Liver (tissue), 9 donors: ENCODE measurements around the gene GALNT1. TPM values are rescaled to one million over a fixed set of nuclear protein-coding genes. Genes with fewer than 3 reads are reported as not detected.

ENCODE experiments used
- DNase-seq: peaks from one replicate; pipeline ENCODE4 v3.0.0-alpha.2; 2017; ENCODE audit warnings: low spot score
- H3K27ac ChIP-seq, 2 donors: one replicate each; pipeline ENCODE4 v1.7.0; 2013; ENCODE audit warnings: inconsistent platforms in 2 of 2, low read length in 2 of 2, control low read depth in 1 of 2, low read depth in 1 of 2, mild to moderate bottlenecking in 1 of 2
- H3K27me3 ChIP-seq, 4 donors: one replicate each; pipeline versions ENCODE4 v1.6.1 to v1.7.0; 2013; ENCODE audit warnings: low read length in 3 of 4, inconsistent platforms in 1 of 4, mild to moderate bottlenecking in 1 of 4, moderate library complexity in 1 of 4; ENCODE audit not compliant: control insufficient read depth in 4 of 4, insufficient read depth in 4 of 4
- H3K36me3 ChIP-seq, 4 donors: one replicate each; pipeline versions ENCODE4 v1.6.1 to v1.7.0; 2013; ENCODE audit warnings: low read length in 3 of 4, mild to moderate bottlenecking in 3 of 4, low read depth in 1 of 4, moderate library complexity in 1 of 4; ENCODE audit not compliant: control insufficient read depth in 4 of 4, insufficient read depth in 3 of 4
- H3K4me1 ChIP-seq, 4 donors: one replicate each; pipeline versions ENCODE4 v1.6.1 to v1.7.0; 2013; ENCODE audit warnings: low read length in 3 of 4, mild to moderate bottlenecking in 3 of 4, moderate library complexity in 1 of 4; ENCODE audit not compliant: control insufficient read depth in 4 of 4, insufficient read depth in 4 of 4
- H3K4me3 ChIP-seq, 3 donors: one replicate each; pipeline versions ENCODE4 v1.6.1 to v1.7.0; 2013; ENCODE audit warnings: low read length in 3 of 3, control low read depth in 1 of 3, low read depth in 1 of 3, mild to moderate bottlenecking in 1 of 3
- H3K9ac ChIP-seq, 2 donors: one replicate each; pipeline ENCODE4 v1.7.0; 2013; ENCODE audit warnings: low read length in 2 of 2, mild to moderate bottlenecking in 2 of 2, moderate library complexity in 2 of 2, control low read depth in 1 of 2, low read depth in 1 of 2
- H3K9me3 ChIP-seq, 4 donors: one replicate each; pipeline versions ENCODE4 v1.6.1 to v1.7.0; 2013; ENCODE audit warnings: low read length in 3 of 4; ENCODE audit not compliant: control insufficient read depth in 4 of 4
- ATF3 ChIP-seq: IDR thresholded peaks from 2 replicates; pipeline ENCODE4 v1.6.1; 2016; ENCODE audit warnings: antibody characterized with exemption
- EGR1 ChIP-seq, 2 donors: IDR thresholded peaks; 2 replicates each; pipeline ENCODE4 v1.6.1; 2016 to 2018; ENCODE audit warnings: antibody characterized with exemption in 2 of 2, low read depth in 2 of 2
- FOXA1 ChIP-seq: IDR thresholded peaks from 2 replicates; pipeline ENCODE4 v1.6.1; 2016; ENCODE audit warnings: antibody characterized with exemption
- FOXA2 ChIP-seq: IDR thresholded peaks from 2 replicates; pipeline ENCODE4 v1.6.1; 2016; ENCODE audit warnings: antibody characterized with exemption
- GABPA ChIP-seq, 2 donors: IDR thresholded peaks in 1 of 2; conservative IDR thresholded peaks in 1 of 2; 2 replicates each; pipeline ENCODE4 v1.6.1; 2016; ENCODE audit warnings: antibody characterized with exemption in 2 of 2, mild to moderate bottlenecking in 1 of 2, moderate library complexity in 1 of 2
- HNF4A ChIP-seq, 2 donors: conservative IDR thresholded peaks; 2 replicates each; pipeline ENCODE4 v1.6.1; 2016; ENCODE audit warnings: antibody characterized with exemption in 2 of 2, mild to moderate bottlenecking in 2 of 2
- HNF4G ChIP-seq: IDR thresholded peaks from 2 replicates; pipeline ENCODE4 v1.6.1; 2016; ENCODE audit warnings: antibody characterized with exemption
- JUND ChIP-seq, 2 donors: IDR thresholded peaks; 2 replicates each; pipeline ENCODE4 v1.6.1; 2016; ENCODE audit warnings: antibody characterized with exemption in 2 of 2
- MAX ChIP-seq: IDR thresholded peaks from 2 replicates; pipeline ENCODE4 v1.6.1; 2016; ENCODE audit warnings: antibody characterized with exemption
- NR2F2 ChIP-seq: IDR thresholded peaks from 2 replicates; pipeline ENCODE4 v1.6.1; 2016; ENCODE audit warnings: antibody characterized with exemption
- RAD21 ChIP-seq, 2 donors: IDR thresholded peaks; 2 replicates each; pipeline ENCODE4 v1.6.1; 2016; ENCODE audit warnings: antibody characterized with exemption in 2 of 2, mild to moderate bottlenecking in 2 of 2
- REST ChIP-seq: IDR thresholded peaks from 2 replicates; pipeline ENCODE4 v1.6.1; 2016; ENCODE audit warnings: antibody characterized with exemption, mild to moderate bottlenecking
- RXRA ChIP-seq, 2 donors: IDR thresholded peaks; 2 replicates each; pipeline ENCODE4 v1.6.1; 2017 to 2018; ENCODE audit warnings: antibody characterized with exemption in 2 of 2, mild to moderate bottlenecking in 1 of 2
- SP1 ChIP-seq: IDR thresholded peaks from 2 replicates; pipeline ENCODE4 v1.6.1; 2018; ENCODE audit warnings: antibody characterized with exemption, mild to moderate bottlenecking
- TAF1 ChIP-seq: conservative IDR thresholded peaks from 2 replicates; pipeline ENCODE4 v1.6.1; 2016; ENCODE audit warnings: antibody characterized with exemption, mild to moderate bottlenecking
- YY1 ChIP-seq: IDR thresholded peaks from 2 replicates; pipeline ENCODE4 v1.6.1; 2016; ENCODE audit warnings: antibody characterized with exemption, mild to moderate bottlenecking
- ZBTB33 ChIP-seq: IDR thresholded peaks from 2 replicates; pipeline ENCODE4 v1.6.1; 2016; ENCODE audit warnings: antibody characterized with exemption
- WGBS: extraction: QIAGEN DNeasy Blood & Tissue Kit; methylation state at CpG from one replicate; pipeline ENCODE4 v1.1.7; 2013; 5-methylcytosine and 5-hydroxymethylcytosine counted together
- polyA plus RNA-seq, 2 donors: library from polyadenylated mRNA; stranded (reverse) in 1 of 2; unstranded in 1 of 2; fragments of 200-250 nt in 1 of 2; fragments of >200 nt in 1 of 2; fragmentation: Nextera tagmentation in 1 of 2; extraction: Ambion mirVana in 1 of 2; gene quantifications; one replicate each; pipeline versions ENCODE4 v1.2.1 to v1.2.3, GENCODE V29; 2013 to 2015
- total RNA-seq, 2 donors: library from RNA; depleted of rRNA; stranded (reverse); fragments of >200 nt; gene quantifications; one replicate each; pipeline ENCODE4 v1.2.3, GENCODE V29; 2014
- TF ChIP-seq, protein P1 (sequence below): fragments of 150-350 bp; IDR thresholded peaks from 2 replicates; pipeline ENCODE4 v1.5.1; 2017; ENCODE audit warnings: improper control_type of control experiment, low read depth, low read length; ENCODE audit not compliant: missing input control
- donor health status: healthy.
- donor health status: healthy.
- donor health status: healthy.
- donor health status: healthy.
- donor health status: healthy.

Gene GALNT1
- total and polyA plus RNA-seq, 4 donors, result 13.9 to 42.2 (median 26.5) TPM

GRCh38 chr18:35695803-35696202 lies 114.3 kb downstream of the GALNT1 start:
- 82% methylated on average over 8 of the region's 8 CpGs for WGBS
- no peaks in the 10 kb centered on the region for H3K4me1 ChIP-seq
- no peak overlapping the region for H3K27ac ChIP-seq
- no peaks in the 10 kb centered on the region for H3K27me3 ChIP-seq
- no peaks in the 10 kb centered on the region for H3K9me3 ChIP-seq
- DNase-seq, result no peak
- H3K36me3 ChIP-seq, result peaks cover under 1 to 6% (median 3%) of the 10 kb centered on the region in 4 donors
- H3K9ac ChIP-seq, result no peak overlapping the region
- TF ChIP-seq NR2F2, result no peak
- no peak for TF ChIP-seq REST
- TF ChIP-seq RXRA (IDR thresholded peaks at IDR 0.05), result no peak
- no peak for TF ChIP-seq EGR1 (IDR thresholded peaks at IDR 0.05; ENCODE audit: low read depth in 2 of 2)
- TF ChIP-seq RAD21 (IDR thresholded peaks at IDR 0.05), result no peak
- no peak for TF ChIP-seq SP1
- no peak for TF ChIP-seq ZBTB33
- no peak for TF ChIP-seq ATF3
- TF ChIP-seq FOXA1, result no peak
- TF ChIP-seq MAX, result no peak
- no peak for TF ChIP-seq HNF4A (conservative IDR thresholded peaks at IDR 0.05)
- no peak for TF ChIP-seq YY1
- TF ChIP-seq FOXA2, result no peak
- TF ChIP-seq HNF4G, result no peak
- TF ChIP-seq JUND (IDR thresholded peaks at IDR 0.05), result no peak
- no peak overlapping the region for H3K4me3 ChIP-seq

DNA sequence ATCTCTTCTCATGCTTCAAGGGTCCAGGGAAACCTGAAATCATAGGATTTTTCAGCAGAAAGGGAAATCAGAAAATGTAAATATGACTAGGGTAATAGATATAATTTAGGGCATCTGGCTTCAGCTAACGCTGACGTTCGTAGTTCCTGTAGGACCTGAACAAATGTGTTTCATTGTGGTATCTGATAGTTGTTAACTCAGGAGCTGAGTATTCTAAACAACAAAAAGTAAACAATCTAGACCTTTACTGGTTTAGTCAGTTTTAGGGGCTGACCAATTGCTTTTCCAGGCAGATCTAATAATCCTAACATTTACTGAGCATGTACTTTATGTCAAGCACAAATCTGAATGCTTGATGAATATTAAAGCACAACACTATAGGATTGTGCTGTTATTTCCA lies 114.8 kb downstream of the GALNT1 start:
- Histone ChIP-seq H3K4me3 (no peak overlapping the region), H3K36me3 (peaks cover 0 to 5% (median 2%) of the 10 kb centered on the region in 4 donors), H3K27me3 (no peaks in the 10 kb centered on the region), H3K4me1 (no peaks in the 10 kb centered on the region), H3K9ac (no peak overlapping the region), H3K9me3 (no peaks in the 10 kb centered on the region), H3K27ac (no peak overlapping the region)
- no peak for TF ChIP-seq FOXA2
- TF ChIP-seq EGR1 (IDR thresholded peaks at IDR 0.05; ENCODE audit: low read depth in 2 of 2), result no peak
- no peak for TF ChIP-seq MAX
- TF ChIP-seq RXRA (IDR thresholded peaks at IDR 0.05), result no peak
- no peak for TF ChIP-seq SP1
- TF ChIP-seq NR2F2, result no peak
- TF ChIP-seq TAF1, result no peak
- TF ChIP-seq YY1, result no peak
- no peak for TF ChIP-seq FOXA1
- no peak for TF ChIP-seq ZBTB33
- TF ChIP-seq HNF4G, result no peak
- TF ChIP-seq, protein P1, sequence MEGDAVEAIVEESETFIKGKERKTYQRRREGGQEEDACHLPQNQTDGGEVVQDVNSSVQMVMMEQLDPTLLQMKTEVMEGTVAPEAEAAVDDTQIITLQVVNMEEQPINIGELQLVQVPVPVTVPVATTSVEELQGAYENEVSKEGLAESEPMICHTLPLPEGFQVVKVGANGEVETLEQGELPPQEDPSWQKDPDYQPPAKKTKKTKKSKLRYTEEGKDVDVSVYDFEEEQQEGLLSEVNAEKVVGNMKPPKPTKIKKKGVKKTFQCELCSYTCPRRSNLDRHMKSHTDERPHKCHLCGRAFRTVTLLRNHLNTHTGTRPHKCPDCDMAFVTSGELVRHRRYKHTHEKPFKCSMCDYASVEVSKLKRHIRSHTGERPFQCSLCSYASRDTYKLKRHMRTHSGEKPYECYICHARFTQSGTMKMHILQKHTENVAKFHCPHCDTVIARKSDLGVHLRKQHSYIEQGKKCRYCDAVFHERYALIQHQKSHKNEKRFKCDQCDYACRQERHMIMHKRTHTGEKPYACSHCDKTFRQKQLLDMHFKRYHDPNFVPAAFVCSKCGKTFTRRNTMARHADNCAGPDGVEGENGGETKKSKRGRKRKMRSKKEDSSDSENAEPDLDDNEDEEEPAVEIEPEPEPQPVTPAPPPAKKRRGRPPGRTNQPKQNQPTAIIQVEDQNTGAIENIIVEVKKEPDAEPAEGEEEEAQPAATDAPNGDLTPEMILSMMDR, result no peak
- no peak for TF ChIP-seq HNF4A (conservative IDR thresholded peaks at IDR 0.05)
- TF ChIP-seq ATF3, result no peak
- TF ChIP-seq JUND (IDR thresholded peaks at IDR 0.05), result no peak
- no peak for TF ChIP-seq GABPA (IDR thresholded peaks at IDR 0.05 in 1 of 2, conservative IDR thresholded peaks at IDR 0.05 in 1 of 2)
- no peak for TF ChIP-seq RAD21 (IDR thresholded peaks at IDR 0.05)
- no peak for DNase-seq
- WGBS, result 94% methylated on average over 3 of the region's 3 CpGs
